Liver (tissue), 9 donors: Measurements from ENCODE around the gene GCNT4. TPM values are rescaled to one million over a fixed set of nuclear protein-coding genes. Genes with fewer than 3 reads are reported as not detected.
A peak's percentile ranks its signal among the peaks of the same experiment; 100 is the strongest.

ENCODE experiments used
- DNase-seq: peaks from one replicate; pipeline ENCODE4 v3.0.0-alpha.2; 2017; ENCODE audit warnings: low spot score
- H3K27ac ChIP-seq, 2 donors: one replicate each; pipeline ENCODE4 v1.7.0; 2013; ENCODE audit warnings: inconsistent platforms in 2 of 2, low read length in 2 of 2, control low read depth in 1 of 2, low read depth in 1 of 2, mild to moderate bottlenecking in 1 of 2
- H3K27me3 ChIP-seq, 4 donors: one replicate each; pipeline versions ENCODE4 v1.6.1 to v1.7.0; 2013; ENCODE audit warnings: low read length in 3 of 4, inconsistent platforms in 1 of 4, mild to moderate bottlenecking in 1 of 4, moderate library complexity in 1 of 4; ENCODE audit not compliant: control insufficient read depth in 4 of 4, insufficient read depth in 4 of 4
- H3K36me3 ChIP-seq, 4 donors: one replicate each; pipeline versions ENCODE4 v1.6.1 to v1.7.0; 2013; ENCODE audit warnings: low read length in 3 of 4, mild to moderate bottlenecking in 3 of 4, low read depth in 1 of 4, moderate library complexity in 1 of 4; ENCODE audit not compliant: control insufficient read depth in 4 of 4, insufficient read depth in 3 of 4
- H3K4me1 ChIP-seq, 4 donors: one replicate each; pipeline versions ENCODE4 v1.6.1 to v1.7.0; 2013; ENCODE audit warnings: low read length in 3 of 4, mild to moderate bottlenecking in 3 of 4, moderate library complexity in 1 of 4; ENCODE audit not compliant: control insufficient read depth in 4 of 4, insufficient read depth in 4 of 4
- H3K4me3 ChIP-seq, 3 donors: one replicate each; pipeline versions ENCODE4 v1.6.1 to v1.7.0; 2013; ENCODE audit warnings: low read length in 3 of 3, control low read depth in 1 of 3, low read depth in 1 of 3, mild to moderate bottlenecking in 1 of 3
- H3K9ac ChIP-seq, 2 donors: one replicate each; pipeline ENCODE4 v1.7.0; 2013; ENCODE audit warnings: low read length in 2 of 2, mild to moderate bottlenecking in 2 of 2, moderate library complexity in 2 of 2, control low read depth in 1 of 2, low read depth in 1 of 2
- H3K9me3 ChIP-seq, 4 donors: one replicate each; pipeline versions ENCODE4 v1.6.1 to v1.7.0; 2013; ENCODE audit warnings: low read length in 3 of 4; ENCODE audit not compliant: control insufficient read depth in 4 of 4
- ATF3 ChIP-seq: IDR thresholded peaks from 2 replicates; pipeline ENCODE4 v1.6.1; 2016; ENCODE audit warnings: antibody characterized with exemption
- CTCF ChIP-seq: fragments of 150-350 bp; IDR thresholded peaks from 2 replicates; pipeline ENCODE4 v1.5.1; 2017; ENCODE audit warnings: improper control_type of control experiment, low read depth, low read length; ENCODE audit not compliant: missing input control
- EGR1 ChIP-seq, 2 donors: IDR thresholded peaks; 2 replicates each; pipeline ENCODE4 v1.6.1; 2016 to 2018; ENCODE audit warnings: antibody characterized with exemption in 2 of 2, low read depth in 2 of 2
- FOXA1 ChIP-seq: IDR thresholded peaks from 2 replicates; pipeline ENCODE4 v1.6.1; 2016; ENCODE audit warnings: antibody characterized with exemption
- FOXA2 ChIP-seq: IDR thresholded peaks from 2 replicates; pipeline ENCODE4 v1.6.1; 2016; ENCODE audit warnings: antibody characterized with exemption
- GABPA ChIP-seq, 2 donors: IDR thresholded peaks in 1 of 2; conservative IDR thresholded peaks in 1 of 2; 2 replicates each; pipeline ENCODE4 v1.6.1; 2016; ENCODE audit warnings: antibody characterized with exemption in 2 of 2, mild to moderate bottlenecking in 1 of 2, moderate library complexity in 1 of 2
- HNF4G ChIP-seq: IDR thresholded peaks from 2 replicates; pipeline ENCODE4 v1.6.1; 2016; ENCODE audit warnings: antibody characterized with exemption
- NR2F2 ChIP-seq: IDR thresholded peaks from 2 replicates; pipeline ENCODE4 v1.6.1; 2016; ENCODE audit warnings: antibody characterized with exemption
- RAD21 ChIP-seq, 2 donors: IDR thresholded peaks; 2 replicates each; pipeline ENCODE4 v1.6.1; 2016; ENCODE audit warnings: antibody characterized with exemption in 2 of 2, mild to moderate bottlenecking in 2 of 2
- RXRA ChIP-seq, 2 donors: IDR thresholded peaks; 2 replicates each; pipeline ENCODE4 v1.6.1; 2017 to 2018; ENCODE audit warnings: antibody characterized with exemption in 2 of 2, mild to moderate bottlenecking in 1 of 2
- SP1 ChIP-seq: IDR thresholded peaks from 2 replicates; pipeline ENCODE4 v1.6.1; 2018; ENCODE audit warnings: antibody characterized with exemption, mild to moderate bottlenecking
- TAF1 ChIP-seq: conservative IDR thresholded peaks from 2 replicates; pipeline ENCODE4 v1.6.1; 2016; ENCODE audit warnings: antibody characterized with exemption, mild to moderate bottlenecking
- YY1 ChIP-seq: IDR thresholded peaks from 2 replicates; pipeline ENCODE4 v1.6.1; 2016; ENCODE audit warnings: antibody characterized with exemption, mild to moderate bottlenecking
- WGBS: extraction: QIAGEN DNeasy Blood & Tissue Kit; methylation state at CpG from one replicate; pipeline ENCODE4 v1.1.7; 2013; 5-methylcytosine and 5-hydroxymethylcytosine counted together
- polyA plus RNA-seq, 2 donors: library from polyadenylated mRNA; stranded (reverse) in 1 of 2; unstranded in 1 of 2; fragments of 200-250 nt in 1 of 2; fragments of >200 nt in 1 of 2; fragmentation: Nextera tagmentation in 1 of 2; extraction: Ambion mirVana in 1 of 2; gene quantifications; one replicate each; pipeline versions ENCODE4 v1.2.1 to v1.2.3, GENCODE V29; 2013 to 2015
- total RNA-seq, 2 donors: library from RNA; depleted of rRNA; stranded (reverse); fragments of >200 nt; gene quantifications; one replicate each; pipeline ENCODE4 v1.2.3, GENCODE V29; 2014
- TF ChIP-seq, protein P1 (sequence below): IDR thresholded peaks from 2 replicates; pipeline ENCODE4 v1.6.1; 2016; ENCODE audit warnings: antibody characterized with exemption
- TF ChIP-seq, protein P2 (sequence below): IDR thresholded peaks from 2 replicates; pipeline ENCODE4 v1.6.1; 2016; ENCODE audit warnings: antibody characterized with exemption
- donor health status: healthy.
- donor health status: healthy.
- donor health status: healthy.
- donor health status: healthy.
- donor health status: healthy.

GCNT4 gene
- total and polyA plus RNA-seq, 4 donors, result 0.25 to 1.3 (median 0.39) TPM

DNA sequence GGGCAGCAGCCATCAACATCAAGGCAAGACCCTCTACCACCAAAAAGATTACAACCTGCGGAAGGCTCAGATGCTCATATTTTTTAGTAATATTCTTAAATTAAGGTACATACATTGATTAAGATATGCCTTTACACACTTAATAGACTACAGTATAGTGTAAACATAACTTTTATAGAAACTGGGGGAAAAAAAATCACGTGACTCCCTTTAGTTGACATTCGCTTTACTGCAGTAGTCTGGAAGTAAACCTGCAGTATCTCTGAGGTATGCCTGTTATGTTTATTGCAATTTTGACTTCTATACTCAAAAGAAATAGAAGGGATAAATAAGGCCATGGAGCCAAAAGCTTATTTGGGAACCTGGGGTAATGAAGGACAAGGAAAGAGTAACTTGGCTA, 15.1 kb upstream of the GCNT4 start:
- 93% methylated on average over 3 of the region's 3 CpGs for WGBS
- no peaks in the 10 kb centered on the region for H3K36me3 ChIP-seq
- H3K27ac ChIP-seq, result no peak overlapping the region
- no peaks in the 10 kb centered on the region for H3K9me3 ChIP-seq
- H3K9ac ChIP-seq, result no peak overlapping the region
- no peaks in the 10 kb centered on the region for H3K27me3 ChIP-seq
- H3K4me3 ChIP-seq, result no peak overlapping the region
- no peak for TF ChIP-seq ATF3
- TF ChIP-seq SP1, result no peak
- TF ChIP-seq GABPA (IDR thresholded peaks at IDR 0.05 in 1 of 2, conservative IDR thresholded peaks at IDR 0.05 in 1 of 2), result no peak
- no peak for TF ChIP-seq EGR1 (IDR thresholded peaks at IDR 0.05; ENCODE audit: low read depth in 2 of 2)
- TF ChIP-seq NR2F2, result no peak
- no peak for TF ChIP-seq FOXA2
- no peak for TF ChIP-seq FOXA1
- no peak for TF ChIP-seq RXRA (IDR thresholded peaks at IDR 0.05)
- TF ChIP-seq, protein P1, sequence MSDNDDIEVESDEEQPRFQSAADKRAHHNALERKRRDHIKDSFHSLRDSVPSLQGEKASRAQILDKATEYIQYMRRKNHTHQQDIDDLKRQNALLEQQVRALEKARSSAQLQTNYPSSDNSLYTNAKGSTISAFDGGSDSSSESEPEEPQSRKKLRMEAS, result no peak
- no peak for TF ChIP-seq HNF4G
- TF ChIP-seq, protein P2, sequence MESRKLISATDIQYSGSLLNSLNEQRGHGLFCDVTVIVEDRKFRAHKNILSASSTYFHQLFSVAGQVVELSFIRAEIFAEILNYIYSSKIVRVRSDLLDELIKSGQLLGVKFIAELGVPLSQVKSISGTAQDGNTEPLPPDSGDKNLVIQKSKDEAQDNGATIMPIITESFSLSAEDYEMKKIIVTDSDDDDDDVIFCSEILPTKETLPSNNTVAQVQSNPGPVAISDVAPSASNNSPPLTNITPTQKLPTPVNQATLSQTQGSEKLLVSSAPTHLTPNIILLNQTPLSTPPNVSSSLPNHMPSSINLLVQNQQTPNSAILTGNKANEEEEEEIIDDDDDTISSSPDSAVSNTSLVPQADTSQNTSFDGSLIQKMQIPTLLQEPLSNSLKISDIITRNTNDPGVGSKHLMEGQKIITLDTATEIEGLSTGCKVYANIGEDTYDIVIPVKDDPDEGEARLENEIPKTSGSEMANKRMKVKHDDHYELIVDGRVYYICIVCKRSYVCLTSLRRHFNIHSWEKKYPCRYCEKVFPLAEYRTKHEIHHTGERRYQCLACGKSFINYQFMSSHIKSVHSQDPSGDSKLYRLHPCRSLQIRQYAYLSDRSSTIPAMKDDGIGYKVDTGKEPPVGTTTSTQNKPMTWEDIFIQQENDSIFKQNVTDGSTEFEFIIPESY, result no peak
- TF ChIP-seq CTCF, result no peak
- TF ChIP-seq RAD21 (IDR thresholded peaks at IDR 0.05), result no peak
- H3K4me1 ChIP-seq, result no peaks in the 10 kb centered on the region
- DNase-seq, result no peak

DNA sequence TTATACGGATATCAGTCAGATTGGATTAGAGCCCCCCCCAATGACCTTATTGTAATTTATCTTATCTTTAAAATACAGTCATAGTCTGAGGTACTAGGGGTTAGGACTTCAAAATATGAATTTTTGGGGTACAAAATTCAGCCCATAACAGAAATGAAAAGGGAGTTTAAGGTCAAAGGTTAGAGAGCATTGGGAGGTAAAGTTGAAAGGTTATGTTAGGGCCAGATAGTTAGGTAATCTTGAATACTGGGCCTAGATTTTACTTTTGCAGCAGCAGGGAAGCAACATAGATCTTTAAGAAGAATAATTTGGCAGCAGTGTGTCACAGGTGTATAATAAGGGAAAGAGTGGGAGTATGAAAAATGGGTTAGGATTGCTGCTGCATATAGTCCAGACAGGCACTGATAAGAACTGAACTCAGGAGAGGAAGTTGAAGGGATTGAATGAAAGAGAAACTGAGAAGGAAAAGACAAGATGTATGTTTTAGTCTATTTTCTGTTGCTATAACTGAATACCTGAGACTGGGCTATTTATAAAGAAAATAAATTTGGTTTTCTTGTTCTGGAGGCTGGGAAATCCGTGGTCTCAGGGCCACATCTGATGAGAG, 10.7 kb upstream of the GCNT4 start:
- TF ChIP-seq, protein P1, result no peak
- TF ChIP-seq NR2F2 (peak; percentile 48), SP1 (no peak), TAF1 (no peak), YY1 (no peak), RXRA (IDR thresholded peaks at IDR 0.05) (peak; percentile 18 to 65)
- TF ChIP-seq, protein P2, result no peak
- no peak overlapping the region for H3K4me3 ChIP-seq
- WGBS, result 88% methylated on average over 2 of the region's 2 CpGs
- DNase-seq, result no peak
- H3K36me3 ChIP-seq, result no peaks in the 10 kb centered on the region
- no peak overlapping the region for H3K9ac ChIP-seq
- H3K27me3 ChIP-seq, result no peaks in the 10 kb centered on the region
- H3K4me1 ChIP-seq, result no peaks in the 10 kb centered on the region
- no peaks in the 10 kb centered on the region for H3K9me3 ChIP-seq
- H3K27ac ChIP-seq, result no peak overlapping the region
